ENCODE measurements around the gene EIF5A. TPM values are rescaled to one million over a fixed set of nuclear protein-coding genes. Genes with fewer than 3 reads are reported as not detected.
A peak's percentile ranks its signal among the peaks of the same experiment; 100 is the strongest.

The EIF5A gene
- polyA plus RNA-seq, 2 of the 4 experiments (the other 2 are of a cell fraction): 969 to 1,918 TPM

DNA sequence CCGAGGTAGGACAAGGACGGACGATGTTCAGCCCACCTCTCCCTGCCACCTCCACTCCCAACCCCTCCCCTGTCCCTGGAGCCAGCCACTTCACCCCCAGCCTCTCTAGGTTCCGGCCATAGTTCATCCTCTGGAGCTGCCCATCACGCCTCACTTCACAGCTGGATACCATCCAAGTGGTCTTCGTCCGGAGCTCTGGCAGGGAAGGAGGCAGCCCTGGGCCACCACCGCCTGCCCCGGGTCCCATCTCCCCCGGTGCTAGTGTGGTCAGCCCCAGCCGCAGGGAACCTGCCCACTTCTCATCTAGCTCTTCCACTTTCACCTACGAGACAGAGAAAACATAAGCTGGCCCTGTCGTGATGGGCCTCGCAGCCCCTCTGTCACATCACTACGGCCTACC, 14.0 kb downstream of the EIF5A start (continued):
- TF ChIP-seq, protein P1, sequence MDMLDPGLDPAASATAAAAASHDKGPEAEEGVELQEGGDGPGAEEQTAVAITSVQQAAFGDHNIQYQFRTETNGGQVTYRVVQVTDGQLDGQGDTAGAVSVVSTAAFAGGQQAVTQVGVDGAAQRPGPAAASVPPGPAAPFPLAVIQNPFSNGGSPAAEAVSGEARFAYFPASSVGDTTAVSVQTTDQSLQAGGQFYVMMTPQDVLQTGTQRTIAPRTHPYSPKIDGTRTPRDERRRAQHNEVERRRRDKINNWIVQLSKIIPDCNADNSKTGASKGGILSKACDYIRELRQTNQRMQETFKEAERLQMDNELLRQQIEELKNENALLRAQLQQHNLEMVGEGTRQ (IDR thresholded peaks at IDR 0.05): no peak
- TF ChIP-seq ESRRA (IDR thresholded peaks at IDR 0.05; ENCODE audit: borderline replicate concordance, low read length) (no peak), FOSL2 (IDR thresholded peaks at IDR 0.05) (no peak), FOSL2 (CRISPR knock-in tag; IDR thresholded peaks at IDR 0.05) (no peak), RARB (CRISPR knock-in tag; IDR thresholded peaks at IDR 0.05) (no peak)

DNA sequence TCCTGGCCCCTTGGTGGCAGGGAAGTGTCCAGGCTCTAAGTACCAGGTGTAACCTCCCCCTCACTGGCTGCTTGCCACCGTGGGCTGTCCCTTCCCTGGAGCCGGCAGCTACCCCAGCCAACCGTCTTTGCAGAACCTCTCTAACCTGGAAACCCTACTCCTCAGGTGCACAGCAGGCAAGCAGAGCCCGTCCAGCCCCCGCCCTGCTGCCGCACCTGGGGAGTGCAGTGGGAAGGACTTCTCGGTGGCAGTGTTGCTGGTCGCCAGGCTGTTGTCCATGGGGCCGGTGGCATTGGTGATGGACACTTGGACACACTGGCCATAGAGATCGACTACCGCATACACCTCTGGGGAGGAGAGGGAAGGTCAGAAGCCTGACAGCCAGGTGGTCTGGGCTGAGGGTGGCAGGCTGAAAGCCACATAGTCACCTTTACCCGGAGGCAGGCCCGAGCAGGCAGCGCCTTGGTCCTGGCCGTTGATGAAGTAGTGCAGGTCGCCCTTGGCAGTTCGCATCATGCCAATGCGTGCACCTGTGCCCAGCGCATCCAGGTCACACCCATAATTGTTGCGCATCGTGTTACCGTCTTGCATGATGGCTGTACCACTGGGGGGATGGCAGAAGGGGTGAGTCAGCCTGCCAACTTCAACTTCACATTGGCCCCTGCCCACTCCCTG, 15.2 kb downstream of the EIF5A start:
- Histone ChIP-seq H3K4me1 (peaks cover 1% of the 10 kb centered on the region; the same call in 1 of the 3 replicates), H3K9me3 (no peaks in the 10 kb centered on the region), H3K4me3 (no peak overlapping the region), H3K4me2 (no peak overlapping the region), H3K27ac (no peak overlapping the region)
- no peak for ATAC-seq
- ChIA-PET POLR2A (interaction anchor here (1.3 kb wide), 1 partner anchor 10 kb away, joined by 5 read pairs; no protein-coding TSS in a partner anchor), CTCF (interaction anchor here (0.5 to 23.9 kb wide), 11 partner anchors 9 to 238 kb away, joined by 3 to 433 read pairs (median 5); partner anchors contain the start of genes ACAP1 and TMEM95)
- no peak for FAIRE-seq
- TF ChIP-seq, protein P1 (IDR thresholded peaks at IDR 0.05): no peak
- TF ChIP-seq ZSCAN20 (CRISPR knock-in tag; IDR thresholded peaks at IDR 0.05) (no peak), RNF2 (IDR thresholded peaks at IDR 0.05; ENCODE audit: borderline replicate concordance, low read depth) (no peak), MYC (IDR thresholded peaks at IDR 0.05; ENCODE audit: borderline replicate concordance, low read length) (no peak)
- WGBS (ENCODE audit: missing lambda C conversion rate): 96% methylated on average over 22 of the region's 22 CpGs
- no peak for DNase-seq (ENCODE audit: low read depth in 1 of 2, low spot score in 1 of 2)

DNA sequence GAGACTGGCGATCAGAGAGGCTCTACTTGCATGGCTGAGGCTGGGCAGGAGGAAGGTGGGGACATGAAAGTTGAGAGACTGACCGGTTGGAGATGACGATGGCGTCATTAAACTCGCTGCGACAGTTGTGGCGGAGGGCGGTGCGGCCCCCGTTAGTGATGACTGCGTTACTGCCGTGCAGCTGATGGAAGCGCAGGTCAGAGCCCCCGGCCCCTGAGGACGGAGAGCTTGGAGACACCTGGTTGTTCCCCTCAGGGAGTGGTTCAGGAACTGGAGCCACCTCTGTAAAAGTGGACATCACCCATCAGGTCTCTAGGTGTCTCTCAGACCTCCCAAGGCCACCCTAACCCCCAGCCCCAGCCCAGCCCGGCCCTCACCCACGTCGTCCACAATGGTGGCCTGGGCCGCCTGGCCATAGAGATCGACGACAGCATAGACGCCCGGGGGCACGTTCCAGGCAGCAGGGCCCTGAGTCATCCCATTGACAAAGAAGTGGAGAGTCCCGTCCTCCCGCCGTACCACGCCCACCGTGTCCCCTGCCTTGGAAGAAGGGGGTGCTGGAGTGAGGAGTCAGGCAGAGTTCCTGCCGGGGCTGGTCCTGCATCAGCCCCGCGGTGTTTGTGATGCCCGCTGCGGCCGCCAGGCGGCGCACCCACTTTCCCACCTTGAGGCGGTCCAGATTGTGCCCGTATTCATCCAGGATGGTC, 16.5 kb downstream of the EIF5A start:
- ChIA-PET POLR2A (no interaction called here), CTCF (interaction anchor here (0.7 to 23.9 kb wide), 18 partner anchors 9 to 279 kb away, joined by 3 to 433 read pairs (median 4); partner anchors contain the start of genes ACAP1, GPS2 and SLC16A11)
- no peak overlapping the region for H3K4me2 ChIP-seq
- peaks cover 10% of the 10 kb centered on the region; the same call in 2 of the 3 replicates for H3K4me1 ChIP-seq
- 64% methylated on average over 33 of the region's 39 CpGs for WGBS (ENCODE audit: missing lambda C conversion rate)
- H3K9me3 ChIP-seq: no peaks in the 10 kb centered on the region
- no peak overlapping the region for H3K27ac ChIP-seq
- peak; percentile 53 to 83 for DNase-seq (ENCODE audit: low read depth in 1 of 2, low spot score in 1 of 2)
- no peak overlapping the region for H3K4me3 ChIP-seq
- FAIRE-seq: no peak
- peak; percentile 44 to 58; a peak in 3 of 5 replicates for TF ChIP-seq RAD21 (conservative IDR thresholded peaks at IDR 0.05 in 1 of 2, IDR thresholded peaks at IDR 0.05 in 1 of 2)
- TF ChIP-seq SMC3 (IDR thresholded peaks at IDR 0.05): peak; percentile 66
- TF ChIP-seq TFCP2L1 (CRISPR knock-in tag; IDR thresholded peaks at IDR 0.05): no peak
- no peak for TF ChIP-seq GATA3 (IDR thresholded peaks at IDR 0.05; ENCODE audit: borderline replicate concordance)
- TF ChIP-seq, protein P2, sequence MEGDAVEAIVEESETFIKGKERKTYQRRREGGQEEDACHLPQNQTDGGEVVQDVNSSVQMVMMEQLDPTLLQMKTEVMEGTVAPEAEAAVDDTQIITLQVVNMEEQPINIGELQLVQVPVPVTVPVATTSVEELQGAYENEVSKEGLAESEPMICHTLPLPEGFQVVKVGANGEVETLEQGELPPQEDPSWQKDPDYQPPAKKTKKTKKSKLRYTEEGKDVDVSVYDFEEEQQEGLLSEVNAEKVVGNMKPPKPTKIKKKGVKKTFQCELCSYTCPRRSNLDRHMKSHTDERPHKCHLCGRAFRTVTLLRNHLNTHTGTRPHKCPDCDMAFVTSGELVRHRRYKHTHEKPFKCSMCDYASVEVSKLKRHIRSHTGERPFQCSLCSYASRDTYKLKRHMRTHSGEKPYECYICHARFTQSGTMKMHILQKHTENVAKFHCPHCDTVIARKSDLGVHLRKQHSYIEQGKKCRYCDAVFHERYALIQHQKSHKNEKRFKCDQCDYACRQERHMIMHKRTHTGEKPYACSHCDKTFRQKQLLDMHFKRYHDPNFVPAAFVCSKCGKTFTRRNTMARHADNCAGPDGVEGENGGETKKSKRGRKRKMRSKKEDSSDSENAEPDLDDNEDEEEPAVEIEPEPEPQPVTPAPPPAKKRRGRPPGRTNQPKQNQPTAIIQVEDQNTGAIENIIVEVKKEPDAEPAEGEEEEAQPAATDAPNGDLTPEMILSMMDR (IDR thresholded peaks at IDR 0.05): peak; percentile 78
- TF ChIP-seq KDM1A (IDR thresholded peaks at IDR 0.05; ENCODE audit: low read depth): no peak
- TF ChIP-seq, protein P3, sequence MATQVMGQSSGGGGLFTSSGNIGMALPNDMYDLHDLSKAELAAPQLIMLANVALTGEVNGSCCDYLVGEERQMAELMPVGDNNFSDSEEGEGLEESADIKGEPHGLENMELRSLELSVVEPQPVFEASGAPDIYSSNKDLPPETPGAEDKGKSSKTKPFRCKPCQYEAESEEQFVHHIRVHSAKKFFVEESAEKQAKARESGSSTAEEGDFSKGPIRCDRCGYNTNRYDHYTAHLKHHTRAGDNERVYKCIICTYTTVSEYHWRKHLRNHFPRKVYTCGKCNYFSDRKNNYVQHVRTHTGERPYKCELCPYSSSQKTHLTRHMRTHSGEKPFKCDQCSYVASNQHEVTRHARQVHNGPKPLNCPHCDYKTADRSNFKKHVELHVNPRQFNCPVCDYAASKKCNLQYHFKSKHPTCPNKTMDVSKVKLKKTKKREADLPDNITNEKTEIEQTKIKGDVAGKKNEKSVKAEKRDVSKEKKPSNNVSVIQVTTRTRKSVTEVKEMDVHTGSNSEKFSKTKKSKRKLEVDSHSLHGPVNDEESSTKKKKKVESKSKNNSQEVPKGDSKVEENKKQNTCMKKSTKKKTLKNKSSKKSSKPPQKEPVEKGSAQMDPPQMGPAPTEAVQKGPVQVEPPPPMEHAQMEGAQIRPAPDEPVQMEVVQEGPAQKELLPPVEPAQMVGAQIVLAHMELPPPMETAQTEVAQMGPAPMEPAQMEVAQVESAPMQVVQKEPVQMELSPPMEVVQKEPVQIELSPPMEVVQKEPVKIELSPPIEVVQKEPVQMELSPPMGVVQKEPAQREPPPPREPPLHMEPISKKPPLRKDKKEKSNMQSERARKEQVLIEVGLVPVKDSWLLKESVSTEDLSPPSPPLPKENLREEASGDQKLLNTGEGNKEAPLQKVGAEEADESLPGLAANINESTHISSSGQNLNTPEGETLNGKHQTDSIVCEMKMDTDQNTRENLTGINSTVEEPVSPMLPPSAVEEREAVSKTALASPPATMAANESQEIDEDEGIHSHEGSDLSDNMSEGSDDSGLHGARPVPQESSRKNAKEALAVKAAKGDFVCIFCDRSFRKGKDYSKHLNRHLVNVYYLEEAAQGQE (IDR thresholded peaks at IDR 0.05): no peak
- TF ChIP-seq, protein P4, sequence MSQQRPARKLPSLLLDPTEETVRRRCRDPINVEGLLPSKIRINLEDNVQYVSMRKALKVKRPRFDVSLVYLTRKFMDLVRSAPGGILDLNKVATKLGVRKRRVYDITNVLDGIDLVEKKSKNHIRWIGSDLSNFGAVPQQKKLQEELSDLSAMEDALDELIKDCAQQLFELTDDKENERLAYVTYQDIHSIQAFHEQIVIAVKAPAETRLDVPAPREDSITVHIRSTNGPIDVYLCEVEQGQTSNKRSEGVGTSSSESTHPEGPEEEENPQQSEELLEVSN (IDR thresholded peaks at IDR 0.05; ENCODE audit: borderline replicate concordance, low read depth): no peak
- no peak for TF ChIP-seq EHMT2 (IDR thresholded peaks at IDR 0.05; ENCODE audit: low read depth)
- no peak for TF ChIP-seq KDM5A (IDR thresholded peaks at IDR 0.05)
- TF ChIP-seq, protein P5, sequence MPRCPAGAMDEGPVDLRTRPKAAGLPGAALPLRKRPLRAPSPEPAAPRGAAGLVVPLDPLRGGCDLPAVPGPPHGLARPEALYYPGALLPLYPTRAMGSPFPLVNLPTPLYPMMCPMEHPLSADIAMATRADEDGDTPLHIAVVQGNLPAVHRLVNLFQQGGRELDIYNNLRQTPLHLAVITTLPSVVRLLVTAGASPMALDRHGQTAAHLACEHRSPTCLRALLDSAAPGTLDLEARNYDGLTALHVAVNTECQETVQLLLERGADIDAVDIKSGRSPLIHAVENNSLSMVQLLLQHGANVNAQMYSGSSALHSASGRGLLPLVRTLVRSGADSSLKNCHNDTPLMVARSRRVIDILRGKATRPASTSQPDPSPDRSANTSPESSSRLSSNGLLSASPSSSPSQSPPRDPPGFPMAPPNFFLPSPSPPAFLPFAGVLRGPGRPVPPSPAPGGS (IDR thresholded peaks at IDR 0.05): no peak
- no peak for TF ChIP-seq SREBF2 (IDR thresholded peaks at IDR 0.05)
- ATAC-seq: peak; percentile 40 to 82; a peak in 5 of 6 replicates

Measured in A549 (cell line).